IMR-90 (cell line): ENCODE measurements around the gene PMIS2. TPM values are rescaled to one million over a fixed set of nuclear protein-coding genes. Genes with fewer than 3 reads are reported as not detected.

Experiments used
- ATAC-seq: fragments of 200-7000 bp; cut with Tn5 transposase; 2 replicates; pipeline ENCODE4 v1.9.1; 2020; ENCODE audit warnings: low read depth, mild to moderate bottlenecking, moderate library complexity
- BruUV-seq: library from RNA; stranded (reverse); fragments of 400-500 nt; replicated peaks from 2 replicates; lab custom pipeline; 2021; lab: Mats Ljungman, UMichigan
- CTCF ChIA-PET: fragments of 300-600 bp; formaldehyde crosslinking; extraction: SDS; loops from one replicate; lab custom pipeline; 2021; ENCODE audit warnings: antibody characterized with exemption; lab: Yijun Ruan, JAX
- POLR2A ChIA-PET: fragments of 300-600 bp; sonication (Branson Sonifier 250); formaldehyde crosslinking; loops from one replicate; lab custom pipeline; 2022; ENCODE audit warnings: antibody characterized with exemption; ENCODE audit not compliant: unreplicated experiment; lab: Charles Lee
- DNase-seq: peaks from one replicate; pipeline ENCODE4 v3.0.0; 2013
- H2AFZ ChIP-seq: replicated peaks from 2 replicates; pipeline ENCODE3; 2013; ENCODE audit warnings: low read length, mild to moderate bottlenecking; ENCODE audit not compliant: poor library complexity
- H2AK5ac ChIP-seq: 2 replicates; pipeline ENCODE4 v1.6.1; 2013; ENCODE audit warnings: low read depth, low read length, inconsistent platforms
- H2AK9ac ChIP-seq: replicated peaks from 2 replicates; pipeline ENCODE3; 2013; ENCODE audit warnings: mild to moderate bottlenecking, low read depth, low read length, moderate library complexity; ENCODE audit not compliant: poor library complexity
- H2BK120ac ChIP-seq: 2 replicates; pipeline ENCODE4 v1.6.1; 2013; ENCODE audit warnings: low read depth, low read length, inconsistent platforms
- H2BK15ac ChIP-seq: 3 replicates; pipeline ENCODE4 v1.6.1; 2013; ENCODE audit warnings: low read depth, low read length, inconsistent platforms
- H2BK20ac ChIP-seq: 2 replicates; pipeline ENCODE4 v1.6.1; 2013; ENCODE audit warnings: low read depth, mild to moderate bottlenecking, inconsistent platforms, low read length, moderate library complexity
- H2BK5ac ChIP-seq: 2 replicates; pipeline ENCODE4 v1.6.1; 2013; ENCODE audit warnings: mild to moderate bottlenecking, low read depth, low read length, inconsistent platforms; ENCODE audit not compliant: poor library complexity, severe bottlenecking
- H3K14ac ChIP-seq: replicated peaks from 2 replicates; pipeline ENCODE4 v1.6.1; 2013; ENCODE audit warnings: low read depth, low read length, inconsistent platforms
- H3K18ac ChIP-seq: 2 replicates; pipeline ENCODE4 v1.6.1; 2013; ENCODE audit warnings: low read depth, low read length, control low read depth
- H3K23ac ChIP-seq: 2 replicates; pipeline ENCODE4 v1.6.1; 2013; ENCODE audit warnings: low read depth, low read length, inconsistent platforms
- H3K27ac ChIP-seq: 2 replicates; pipeline ENCODE4 v1.5.1; 2013; ENCODE audit warnings: mild to moderate bottlenecking, control low read depth, low read length; ENCODE audit not compliant: insufficient read depth
- H3K27me3 ChIP-seq: 2 replicates; pipeline ENCODE4 v1.6.1; 2013; ENCODE audit warnings: low read length; ENCODE audit not compliant: control insufficient read depth, insufficient read depth
- H3K36me3 ChIP-seq: 2 replicates; pipeline ENCODE4 v1.6.1; 2013; ENCODE audit warnings: low read length, mixed read lengths; ENCODE audit not compliant: control insufficient read depth, insufficient read depth
- H3K4ac ChIP-seq: 2 replicates; pipeline ENCODE4 v1.6.1; 2013; ENCODE audit warnings: low read depth, low read length, inconsistent platforms
- H3K4me1 ChIP-seq: 2 replicates; pipeline ENCODE4 v1.6.1; 2013; ENCODE audit warnings: low read length, mixed read lengths; ENCODE audit not compliant: control insufficient read depth, insufficient read depth
- H3K4me2 ChIP-seq: 2 replicates; pipeline ENCODE4 v1.6.1; 2013; ENCODE audit warnings: low read depth, mild to moderate bottlenecking, control low read depth, low read length, moderate library complexity
- H3K4me3 ChIP-seq: 2 replicates; pipeline ENCODE4 v1.5.1; 2013; ENCODE audit warnings: low read depth, mild to moderate bottlenecking, control low read depth, low read length, moderate library complexity; ENCODE audit not compliant: insufficient read depth
- H3K56ac ChIP-seq: 2 replicates; pipeline ENCODE4 v1.6.1; 2013; ENCODE audit warnings: low read length, inconsistent platforms; ENCODE audit not compliant: insufficient read depth; ENCODE audit errors: extremely low read depth
- H3K79me1 ChIP-seq, 2 experiments: 2 replicates each; pipeline ENCODE4 v1.6.1; 2013; ENCODE audit warnings: low read length in 2 of 2, inconsistent platforms in 1 of 2, low read depth in 1 of 2
- H3K9ac ChIP-seq: 2 replicates; pipeline ENCODE4 v1.6.1; 2013; ENCODE audit warnings: low read depth, low read length, control low read depth
- H3K9me1 ChIP-seq: 2 replicates; pipeline ENCODE4 v1.6.1; 2013; ENCODE audit warnings: low read length, inconsistent platforms; ENCODE audit not compliant: insufficient read depth
- H3K9me3 ChIP-seq: 2 replicates; pipeline ENCODE4 v1.6.1; 2013; ENCODE audit warnings: low read length; ENCODE audit not compliant: control insufficient read depth, insufficient read depth
- H4K20me1 ChIP-seq: 2 replicates; pipeline ENCODE4 v1.6.1; 2013; ENCODE audit warnings: low read length, inconsistent platforms; ENCODE audit not compliant: insufficient read depth
- H4K5ac ChIP-seq: 2 replicates; pipeline ENCODE4 v1.6.1; 2013; ENCODE audit warnings: mild to moderate bottlenecking, low read depth, low read length, control low read depth
- H4K8ac ChIP-seq, 2 experiments: 2 replicates each; pipeline ENCODE4 v1.6.1; 2013; ENCODE audit warnings: low read depth in 2 of 2, low read length in 2 of 2, control low read depth in 1 of 2, inconsistent platforms in 1 of 2
- H4K91ac ChIP-seq: 2 replicates; pipeline ENCODE4 v1.6.1; 2013; ENCODE audit warnings: low read depth, low read length, inconsistent platforms; ENCODE audit not compliant: insufficient read depth
- CEBPB ChIP-seq: IDR thresholded peaks from 2 replicates; pipeline ENCODE4 v1.6.1; 2012; ENCODE audit warnings: low read depth, low read length, improper control_type of control experiment
- FOS ChIP-seq: fragments of 150-350 bp; IDR thresholded peaks from 2 replicates; pipeline ENCODE4 v1.6.1; 2016; ENCODE audit warnings: low read depth, low read length
- MAZ ChIP-seq: IDR thresholded peaks from 2 replicates; pipeline ENCODE4 v1.6.1; 2012; ENCODE audit warnings: low read depth, mild to moderate bottlenecking, low read length, improper control_type of control experiment, moderate library complexity, borderline replicate concordance
- WGBS, 2 experiments: methylation state at CpG; one replicate each; pipeline versions ENCODE4 v1.1.5 to v1.1.7; 2013; ENCODE audit warnings: missing lambda C conversion rate in 2 of 2; ENCODE audit not compliant: insufficient read length in 1 of 2; ENCODE audit errors: extremely low coverage in 2 of 2; 5-methylcytosine and 5-hydroxymethylcytosine counted together
- dilution Hi-C: fragments of 300-500 bp; cut with HindIII; formaldehyde crosslinking; loops from one replicate; pipeline ENCODE4 v1.14.3; 2018; ENCODE audit warnings: low sequenced_read_pairs; ENCODE audit not compliant: unreplicated experiment
- in situ Hi-C: fragments of 300-500 bp; cut with MboI; formaldehyde crosslinking; loops from 3 replicates; pipeline ENCODE4 v1.14.3; 2019; ENCODE audit warnings: low sequenced_read_pairs, inconsistent platforms, mixed read lengths
- intact Hi-C: fragments of 100-400 bp; cut with micrococcal nuclease; formaldehyde crosslinking; loops from 2 replicates; pipeline ENCODE4 v1.10.0; 2022
- polyA plus RNA-seq, 3 experiments: library from polyadenylated mRNA; depleted of rRNA; stranded (reverse); fragments of >200 nt; gene quantifications; 2 replicates each; pipeline ENCODE4 v1.2.3, GENCODE V29; 2012; ENCODE audit warnings: low replicate concordance in 1 of 3
- total RNA-seq: library from RNA; depleted of rRNA; stranded (reverse); fragments of >200 nt; gene quantifications from 2 replicates; pipeline ENCODE4 v1.2.3, GENCODE V29; 2012

Gene PMIS2
- total and polyA plus RNA-seq, 2 of the 4 experiments (the other 2 are of a cell fraction), result not detected

GRCh38 chr19:35612559-35613321 lies 26.8 kb downstream of the PMIS2 start, which contains the start of gene HAUS5 (continued):
- TF ChIP-seq MAZ (peak; percentile 56; the same call in 1 of the 2 replicates), CEBPB (0 out of 2 replicates have a peak, but pooled peaks have one; percentile 26), FOS (peak; percentile 80)

- Histone ChIP-seq H2BK120ac (no peak overlapping the region), H3K4me2 (no peak overlapping the region), H2AFZ (no peak overlapping the region), H3K14ac (no peak overlapping the region), H2BK20ac (no peak overlapping the region), H4K91ac (no peak overlapping the region), H3K36me3 (peaks cover 3% of the 10 kb centered on the region; the same call in 1 of the 2 replicates), H4K20me1 (no peaks in the 10 kb centered on the region), H3K56ac (no peak overlapping the region), H3K9ac (no peak overlapping the region), H2BK5ac (no peak overlapping the region), H3K9me1 (peaks cover 7% of the 10 kb centered on the region; the same call in 1 of the 2 replicates), H4K5ac (no peak overlapping the region), H2AK5ac (no peak overlapping the region), H3K27ac (no peak overlapping the region), H2BK15ac (no peak overlapping the region), H3K4ac (no peak overlapping the region), H3K23ac (no peak overlapping the region), H4K8ac (no peak overlapping the region; a peak in 1 of 4 replicates), H3K18ac (no peak overlapping the region), H3K4me3 (no peak overlapping the region), H3K79me1 (peaks cover 0 to 11% of the 10 kb centered on the region in 2 experiments; a peak in 1 of 4 replicates), H2AK9ac (no peak overlapping the region), H3K9me3 (no peaks in the 10 kb centered on the region; the same call in 1 of the 2 replicates), H3K27me3 (no peaks in the 10 kb centered on the region), H3K4me1 (no peaks in the 10 kb centered on the region)
- dilution Hi-C loops (no loop called here), in situ Hi-C loops (no loop called here), intact Hi-C loops (no loop called here)
- ChIA-PET CTCF (interaction anchor here (0.8 kb wide), 1 partner anchor 21 kb away, joined by 3 read pairs; no protein-coding TSS in a partner anchor), POLR2A (no interaction called here)
- DNase-seq, result no peak
- TF ChIP-seq FOS, result no peak
- no peak for ATAC-seq
- no TSS peak for BruUV-seq
- no CpG with 5 or more reads among the region's 1 CpG for WGBS, 2 experiments
Observed at GRCh38 chr19:35613574-35613973, 27.6 kb downstream of the PMIS2 start.
